ENCODE results near the gene ANKRD60.
A peak's percentile ranks its signal among the peaks of the same experiment; 100 is the strongest.

The ANKRD60 gene

DNA sequence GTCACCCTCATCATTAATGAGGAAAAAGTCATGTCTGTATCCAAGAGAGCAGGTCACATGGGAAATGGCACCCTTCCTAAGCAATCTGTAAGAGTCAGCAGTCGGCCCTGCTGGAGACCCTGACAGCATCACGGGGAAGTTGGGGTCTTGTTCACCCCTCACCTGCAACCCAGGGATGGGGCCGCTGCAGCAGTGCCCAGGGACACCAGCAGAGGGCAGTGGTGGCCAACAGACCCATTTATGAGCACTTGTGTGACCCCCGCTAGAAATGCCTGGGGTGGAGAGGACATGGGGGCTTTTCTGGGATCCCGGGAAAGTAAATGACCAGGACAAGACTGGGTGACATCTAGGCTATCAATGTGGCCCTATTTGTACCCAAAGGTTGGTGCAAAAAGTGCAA is 35.9 kb downstream of the ANKRD60 start:
- DNase-seq (ENCODE audit: low spot score) = no peak

DNA sequence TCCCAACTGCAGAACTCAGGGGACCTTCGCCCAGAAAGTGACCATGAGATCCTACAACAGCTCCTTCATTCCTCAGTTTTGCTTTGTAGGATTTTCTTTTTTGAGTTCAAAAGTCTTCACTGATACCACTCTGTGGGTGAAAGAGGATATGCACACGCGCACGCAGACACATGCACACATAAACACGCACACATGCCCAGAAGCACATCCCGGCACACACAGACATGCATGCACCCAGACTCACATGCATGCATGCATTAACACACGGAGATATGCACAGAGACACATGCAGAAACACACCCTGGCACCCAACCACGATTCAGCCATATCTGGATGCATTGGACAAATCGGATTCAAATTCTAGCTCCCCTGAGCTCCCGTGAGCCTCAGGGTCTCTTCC is 36.4 kb downstream of the ANKRD60 start:
- DNase-seq (ENCODE audit: low spot score) = no peak

- no peak for DNase-seq (ENCODE audit: low spot score)
Observed at GRCh38 chr20:58188527-58188926, 39.9 kb downstream of the ANKRD60 start.

DNA sequence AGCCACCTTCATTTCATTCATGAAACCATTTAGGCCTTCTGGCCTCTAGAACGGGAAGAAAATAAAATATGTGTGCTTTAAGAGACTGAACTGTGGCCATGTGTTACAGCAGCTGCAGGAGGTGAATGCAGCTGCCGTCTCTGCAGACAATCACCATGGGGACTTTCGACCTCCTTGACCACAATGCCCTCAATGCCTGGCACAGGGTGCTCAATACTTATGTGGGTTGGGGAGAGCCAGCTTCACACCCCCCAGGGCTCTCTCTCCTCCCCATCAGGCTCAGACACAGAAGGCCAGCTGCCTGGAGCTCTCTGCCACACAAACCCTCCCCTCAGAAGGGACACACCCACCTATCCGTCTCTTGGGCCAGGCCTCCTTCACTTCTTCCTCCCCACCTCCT is 43.5 kb downstream of the ANKRD60 start:
- no peak for DNase-seq (ENCODE audit: low spot score)

- DNase-seq (ENCODE audit: low spot score) = no peak
Observed at GRCh38 chr20:58184063-58184462, 44.4 kb downstream of the ANKRD60 start.

- DNase-seq (ENCODE audit: low spot score) = no peak
Observed at GRCh38 chr20:58182521-58183140, 45.8 kb downstream of the ANKRD60 start.

DNA sequence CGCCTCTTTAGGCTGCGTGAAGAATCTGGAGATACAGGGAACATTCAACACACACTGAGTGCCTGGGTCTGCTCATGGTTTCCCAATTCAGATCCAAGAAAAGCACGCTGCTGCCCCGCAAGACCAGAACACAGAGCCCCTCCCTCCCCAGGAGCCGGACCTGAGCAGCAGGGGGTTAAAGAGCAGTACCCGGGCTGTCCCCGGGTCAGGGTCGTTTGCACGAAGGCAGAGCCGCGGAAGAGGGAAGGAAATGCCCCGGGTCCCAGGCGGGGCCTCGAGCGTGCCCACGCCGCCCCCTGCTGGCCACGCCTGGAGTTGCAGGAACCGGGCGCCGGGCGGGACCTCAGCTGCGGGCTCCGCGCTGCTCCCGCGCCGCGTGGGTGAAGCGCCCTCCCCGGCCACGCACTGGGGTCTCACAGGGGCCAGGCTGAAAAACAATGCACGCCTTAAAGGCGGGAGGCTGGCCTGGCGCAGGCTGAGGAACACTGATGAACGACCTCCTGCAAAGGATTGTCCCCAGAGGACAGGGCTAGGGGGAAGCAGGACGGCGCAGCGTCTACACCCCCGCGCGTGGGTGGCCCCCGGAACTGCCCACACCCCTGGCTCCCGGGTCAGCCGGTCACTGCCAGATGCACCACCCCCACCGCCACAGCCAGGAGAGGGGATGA is 48.9 kb downstream of the ANKRD60 start:
- peak; percentile 83 for DNase-seq (ENCODE audit: low spot score)

- DNase-seq (ENCODE audit: low spot score) = no peak
Observed at GRCh38 chr20:58179083-58179431, 49.4 kb downstream of the ANKRD60 start.

GRCh38 chr20:58177799-58178198 is 50.7 kb downstream of the ANKRD60 start:
- DNase-seq (ENCODE audit: low spot score) = no peak

- DNase-seq (ENCODE audit: low spot score) = no peak
Observed at GRCh38 chr20:58175836-58176235, 52.6 kb downstream of the ANKRD60 start.

- DNase-seq (ENCODE audit: low spot score) = no peak
Observed at GRCh38 chr20:58175425-58175824, 53.0 kb downstream of the ANKRD60 start.

- DNase-seq (ENCODE audit: low spot score) = no peak
Observed at GRCh38 chr20:58174708-58175280, 53.7 kb downstream of the ANKRD60 start.

DNA sequence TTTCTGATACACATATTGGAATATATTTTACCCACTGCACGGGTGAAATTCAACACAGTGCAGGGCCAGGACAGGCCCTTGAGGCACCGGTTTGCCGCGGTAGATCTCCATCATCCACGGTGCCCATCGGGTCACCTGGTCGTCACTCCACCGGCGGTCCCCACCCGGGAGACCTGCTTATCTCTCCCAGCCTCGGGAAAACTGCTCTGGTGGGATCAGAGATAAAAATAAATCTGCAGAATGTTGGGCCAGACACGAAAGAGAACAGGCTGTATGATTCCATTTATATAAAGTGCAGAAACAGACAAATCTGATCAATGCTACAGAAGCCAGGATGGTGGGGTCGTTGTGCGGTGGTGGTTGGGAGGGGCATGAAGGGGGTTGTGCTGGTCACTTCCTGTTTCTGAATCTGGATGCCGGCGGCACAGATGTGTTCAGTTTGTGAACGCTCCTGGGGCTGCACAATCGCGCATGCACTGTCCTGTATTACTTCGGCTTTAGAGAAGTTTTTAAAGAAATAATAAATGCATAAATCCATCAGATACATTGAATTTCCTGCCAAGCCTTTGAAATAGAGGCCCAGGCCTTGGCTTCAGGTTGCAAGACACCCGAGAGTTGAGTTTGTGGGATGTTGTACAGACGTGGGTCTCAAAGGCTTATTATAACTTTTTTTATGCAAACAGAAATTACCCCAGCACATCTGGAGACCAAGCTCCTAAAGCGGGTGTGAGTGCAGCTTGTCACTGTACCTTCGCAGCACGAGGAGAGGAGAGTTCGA is 54.3 kb downstream of the ANKRD60 start:
- DNase-seq (ENCODE audit: low spot score) = no peak

GRCh38 chr20:58173091-58173490 is 55.4 kb downstream of the ANKRD60 start:
- no peak for DNase-seq (ENCODE audit: low spot score)

- no peak for DNase-seq (ENCODE audit: low spot score)
Observed at GRCh38 chr20:58171796-58172425, 56.5 kb downstream of the ANKRD60 start.

- DNase-seq (ENCODE audit: low spot score) = no peak
Observed at GRCh38 chr20:58169450-58169849, 59.0 kb downstream of the ANKRD60 start.

- no peak for DNase-seq (ENCODE audit: low spot score)
Observed at GRCh38 chr20:58168843-58169242, 59.6 kb downstream of the ANKRD60 start.

DNA sequence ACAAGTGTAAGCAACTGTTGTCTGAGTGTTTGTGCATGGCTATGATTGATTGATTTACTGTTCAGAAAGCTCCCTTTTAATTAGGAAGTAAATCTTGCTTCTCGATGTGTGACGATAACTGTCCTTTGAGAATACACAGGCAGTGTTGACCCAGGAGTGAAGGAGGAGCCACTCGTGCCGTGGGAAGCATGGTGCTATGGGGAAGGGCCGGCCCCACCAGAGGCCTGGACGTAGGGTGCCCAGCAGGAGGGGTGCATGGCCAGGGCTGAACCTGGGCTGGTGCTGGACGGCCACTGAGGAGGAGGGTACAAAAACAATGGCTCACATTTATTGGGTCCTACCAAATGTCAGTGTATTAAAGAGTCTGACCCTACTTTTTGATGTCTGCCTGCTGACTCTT is 60.7 kb downstream of the ANKRD60 start:
- DNase-seq (ENCODE audit: low spot score) = no peak
